ENCODE measurements around the gene VWA8. TPM values are rescaled to one million over a fixed set of nuclear protein-coding genes. Genes with fewer than 3 reads are reported as not detected.

Gene VWA8
- total RNA-seq, 1 experiment from 2014 or later = 21.4 TPM

DNA sequence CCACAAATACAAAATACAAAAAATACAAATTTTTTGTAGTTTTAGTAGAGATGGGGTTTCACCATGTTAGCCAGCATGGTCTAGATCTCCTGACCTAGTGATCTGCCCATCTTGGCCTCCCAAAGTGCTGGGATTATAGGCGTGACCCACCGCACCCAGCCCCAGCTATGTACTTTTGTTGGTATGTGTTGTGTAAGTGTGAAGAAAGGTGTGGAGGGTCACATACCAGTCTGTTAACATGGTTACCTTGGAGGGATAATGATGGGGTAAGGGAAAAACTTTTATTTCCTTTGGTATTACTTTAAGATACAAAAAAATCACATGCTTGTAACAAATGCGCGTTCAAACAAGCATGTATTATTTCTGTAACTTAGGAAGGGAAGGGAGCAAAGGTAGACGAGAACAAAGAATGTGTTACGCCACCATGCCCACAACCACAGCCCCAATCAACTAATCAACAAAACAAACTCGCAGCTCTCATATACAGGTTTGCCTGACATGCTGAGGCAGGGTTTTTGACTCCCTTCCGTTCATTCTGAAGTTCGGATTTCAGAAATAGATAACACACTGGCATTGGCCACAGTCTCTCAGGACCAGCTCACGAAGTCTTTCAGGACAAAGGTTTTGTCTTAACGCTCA lies 13.5 kb upstream of the VWA8 start:
- Mint-ChIP-seq H3K27ac (ENCODE audit: low read depth, unreplicated experiment) (peak overlapping the region; percentile 80), H3K9me3 (ENCODE audit: unreplicated experiment) (no peaks in the 10 kb centered on the region), H3K36me3 (ENCODE audit: insufficient read depth, unreplicated experiment) (peaks cover 4% of the 10 kb centered on the region), H3K27me3 (ENCODE audit: insufficient read depth, unreplicated experiment) (no peaks in the 10 kb centered on the region), H3K4me3 (ENCODE audit: unreplicated experiment) (no peak overlapping the region), H3K4me1 (ENCODE audit: insufficient read depth, unreplicated experiment) (peaks cover 9% of the 10 kb centered on the region)
- CTCF ChIA-PET = interaction anchor here (0.7 to 1.1 kb wide), 4 partner anchors 12 to 607 kb away, joined by 3 to 5 read pairs (median 4); no protein-coding TSS in a partner anchor
- DNase-seq (ENCODE audit: unreplicated experiment) = peak; percentile 27
- TF ChIP-seq, protein P1, sequence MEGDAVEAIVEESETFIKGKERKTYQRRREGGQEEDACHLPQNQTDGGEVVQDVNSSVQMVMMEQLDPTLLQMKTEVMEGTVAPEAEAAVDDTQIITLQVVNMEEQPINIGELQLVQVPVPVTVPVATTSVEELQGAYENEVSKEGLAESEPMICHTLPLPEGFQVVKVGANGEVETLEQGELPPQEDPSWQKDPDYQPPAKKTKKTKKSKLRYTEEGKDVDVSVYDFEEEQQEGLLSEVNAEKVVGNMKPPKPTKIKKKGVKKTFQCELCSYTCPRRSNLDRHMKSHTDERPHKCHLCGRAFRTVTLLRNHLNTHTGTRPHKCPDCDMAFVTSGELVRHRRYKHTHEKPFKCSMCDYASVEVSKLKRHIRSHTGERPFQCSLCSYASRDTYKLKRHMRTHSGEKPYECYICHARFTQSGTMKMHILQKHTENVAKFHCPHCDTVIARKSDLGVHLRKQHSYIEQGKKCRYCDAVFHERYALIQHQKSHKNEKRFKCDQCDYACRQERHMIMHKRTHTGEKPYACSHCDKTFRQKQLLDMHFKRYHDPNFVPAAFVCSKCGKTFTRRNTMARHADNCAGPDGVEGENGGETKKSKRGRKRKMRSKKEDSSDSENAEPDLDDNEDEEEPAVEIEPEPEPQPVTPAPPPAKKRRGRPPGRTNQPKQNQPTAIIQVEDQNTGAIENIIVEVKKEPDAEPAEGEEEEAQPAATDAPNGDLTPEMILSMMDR (IDR thresholded peaks at IDR 0.05; ENCODE audit: unreplicated experiment) = no peak
- intact Hi-C loops (cut with micrococcal nuclease) = no loop called here
- no TSS peak for BruUV-seq (replicated peaks)
- POLR2A ChIA-PET = interaction anchor here (0.7 to 4.7 kb wide), 8 partner anchors 8 to 142 kb away, joined by 3 to 51 read pairs (median 4); partner anchors contain the start of gene VWA8

DNA sequence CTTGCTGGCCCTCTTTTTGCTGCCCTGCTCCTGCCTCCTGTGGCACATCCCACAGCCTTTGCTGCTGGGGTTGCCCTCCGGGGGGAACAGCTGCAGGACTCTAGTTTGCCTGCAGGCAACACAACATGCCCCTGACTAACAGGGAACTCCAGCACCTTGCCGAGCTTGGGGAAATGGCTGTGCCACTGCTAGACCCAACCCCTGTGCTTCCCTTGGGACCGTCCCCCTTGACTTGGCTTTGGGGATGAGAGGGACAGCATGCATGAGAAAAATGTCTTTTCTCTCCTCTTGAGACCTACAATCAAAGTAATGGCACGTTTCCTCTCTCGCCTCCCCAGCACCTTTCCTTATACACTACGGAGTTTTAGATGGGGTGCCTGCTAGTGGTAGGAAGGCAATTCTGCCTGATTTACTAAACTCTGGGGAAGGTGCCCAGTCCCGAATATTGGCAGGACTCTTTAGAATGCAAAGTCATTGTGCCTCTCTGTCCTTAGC lies 12.4 kb upstream of the VWA8 start:
- CTCF ChIA-PET = interaction anchor here (1.1 kb wide), 1 partner anchor 11 kb away, joined by 5 read pairs; no protein-coding TSS in a partner anchor

DNA sequence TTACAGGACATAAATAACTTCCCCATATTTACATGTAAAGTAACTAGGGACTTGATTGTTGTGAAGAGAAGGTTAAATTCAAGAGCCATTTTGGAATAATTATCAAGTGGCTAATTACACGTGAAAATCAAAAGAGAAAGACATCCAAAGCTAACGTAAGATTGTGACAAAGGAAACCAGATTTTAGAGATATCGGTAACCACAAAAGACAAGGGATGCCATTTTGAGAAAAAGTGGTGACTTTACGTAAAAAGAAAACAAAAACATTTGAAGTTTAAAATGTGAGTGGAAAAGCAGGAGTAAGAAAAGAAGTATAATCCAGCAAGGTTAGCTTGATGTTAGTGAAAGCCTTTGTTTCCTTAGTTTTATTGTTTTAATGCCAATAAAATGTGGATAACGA lies 10.9 kb upstream of the VWA8 start:
- H3K27ac Mint-ChIP-seq (ENCODE audit: low read depth, unreplicated experiment) = no peak overlapping the region
- CTCF ChIA-PET = interaction anchor here (0.9 kb wide), 1 partner anchor 9 kb away, joined by 3 read pairs; no protein-coding TSS in a partner anchor
- POLR2A ChIA-PET = interaction anchor here (0.6 to 1.4 kb wide), 7 partner anchors 8 to 1864 kb away, joined by 3 to 7 read pairs (median 3); no protein-coding TSS in a partner anchor
- peaks cover 9% of the 10 kb centered on the region for H3K4me1 Mint-ChIP-seq (ENCODE audit: insufficient read depth, unreplicated experiment)
- H3K4me3 Mint-ChIP-seq (ENCODE audit: unreplicated experiment) = no peak overlapping the region
- H3K36me3 Mint-ChIP-seq (ENCODE audit: insufficient read depth, unreplicated experiment) = peaks cover under 1% of the 10 kb centered on the region
- H3K27me3 Mint-ChIP-seq (ENCODE audit: insufficient read depth, unreplicated experiment) = no peaks in the 10 kb centered on the region
- intact Hi-C loops (cut with micrococcal nuclease) = no loop called here
- H3K9me3 Mint-ChIP-seq (ENCODE audit: unreplicated experiment) = no peaks in the 10 kb centered on the region
- BruUV-seq (replicated peaks) = no TSS peak
- DNase-seq (ENCODE audit: unreplicated experiment) = no peak
- TF ChIP-seq, protein P1 (IDR thresholded peaks at IDR 0.05; ENCODE audit: unreplicated experiment) = no peak

More for the DNA sequence above, 12.4 kb upstream of the VWA8 start:
- BruUV-seq (replicated peaks) = no TSS peak
- TF ChIP-seq, protein P1 (IDR thresholded peaks at IDR 0.05; ENCODE audit: unreplicated experiment) = no peak
- H3K4me1 Mint-ChIP-seq (ENCODE audit: insufficient read depth, unreplicated experiment) = peaks cover 9% of the 10 kb centered on the region
- POLR2A ChIA-PET = interaction anchor here (1.0 to 4.7 kb wide), 5 partner anchors 9 to 68 kb away, joined by 3 to 51 read pairs (median 3); partner anchors contain the start of gene VWA8
- DNase-seq (ENCODE audit: unreplicated experiment) = no peak
- H3K27ac Mint-ChIP-seq (ENCODE audit: low read depth, unreplicated experiment) = no peak overlapping the region
- no peak overlapping the region for H3K4me3 Mint-ChIP-seq (ENCODE audit: unreplicated experiment)
- no peaks in the 10 kb centered on the region for H3K27me3 Mint-ChIP-seq (ENCODE audit: insufficient read depth, unreplicated experiment)
- peaks cover 4% of the 10 kb centered on the region for H3K36me3 Mint-ChIP-seq (ENCODE audit: insufficient read depth, unreplicated experiment)
- intact Hi-C loops (cut with micrococcal nuclease) = no loop called here
- H3K9me3 Mint-ChIP-seq (ENCODE audit: unreplicated experiment) = no peaks in the 10 kb centered on the region

DNA sequence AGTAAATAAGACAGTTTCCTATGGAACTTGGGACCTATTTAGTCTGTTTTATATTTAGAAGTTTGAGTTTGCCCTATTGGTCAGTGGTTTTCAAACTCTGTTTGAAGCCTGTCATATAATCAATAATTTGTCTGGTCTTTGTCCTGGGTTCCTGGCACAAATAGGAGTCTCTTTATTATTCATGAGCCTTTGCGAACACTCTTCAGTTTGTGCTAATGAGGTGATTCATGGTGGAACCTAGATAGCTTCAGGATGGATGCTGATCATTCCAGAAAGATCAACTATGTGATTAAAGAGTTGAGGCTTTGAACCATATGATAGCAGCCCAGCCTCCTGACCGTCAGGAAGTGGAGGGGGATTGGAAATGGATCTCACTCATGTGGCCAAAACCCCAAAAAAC lies 10.0 kb upstream of the VWA8 start:
- intact Hi-C loops (cut with micrococcal nuclease) = no loop called here
- POLR2A ChIA-PET = no interaction called here
- CTCF ChIA-PET = interaction anchor here (0.9 kb wide), 1 partner anchor 8 kb away, joined by 3 read pairs; no protein-coding TSS in a partner anchor
- BruUV-seq (replicated peaks) = no TSS peak
- Mint-ChIP-seq H3K36me3 (ENCODE audit: insufficient read depth, unreplicated experiment) (no peaks in the 10 kb centered on the region), H3K27me3 (ENCODE audit: insufficient read depth, unreplicated experiment) (no peaks in the 10 kb centered on the region), H3K27ac (ENCODE audit: low read depth, unreplicated experiment) (no peak overlapping the region), H3K9me3 (ENCODE audit: unreplicated experiment) (no peaks in the 10 kb centered on the region), H3K4me3 (ENCODE audit: unreplicated experiment) (no peak overlapping the region), H3K4me1 (ENCODE audit: insufficient read depth, unreplicated experiment) (peaks cover 9% of the 10 kb centered on the region)
- TF ChIP-seq, protein P1 (IDR thresholded peaks at IDR 0.05; ENCODE audit: unreplicated experiment) = no peak
- no peak for DNase-seq (ENCODE audit: unreplicated experiment)

Data from MCF 10A (cell line).